GM12872 (cell line): Measurements from ENCODE around the gene FLT3.

Experiments
- TF ChIP-seq, protein P1 (sequence below): IDR thresholded peaks from 3 replicates; pipeline ENCODE4 v1.5.1; 2011; ENCODE audit warnings: low read depth, mild to moderate bottlenecking, low read length, moderate library complexity; ENCODE audit not compliant: insufficient read depth

FLT3 gene

GRCh38 chr13:28056970-28057712 is 43.2 kb downstream of the FLT3 start:
- TF ChIP-seq, protein P1, sequence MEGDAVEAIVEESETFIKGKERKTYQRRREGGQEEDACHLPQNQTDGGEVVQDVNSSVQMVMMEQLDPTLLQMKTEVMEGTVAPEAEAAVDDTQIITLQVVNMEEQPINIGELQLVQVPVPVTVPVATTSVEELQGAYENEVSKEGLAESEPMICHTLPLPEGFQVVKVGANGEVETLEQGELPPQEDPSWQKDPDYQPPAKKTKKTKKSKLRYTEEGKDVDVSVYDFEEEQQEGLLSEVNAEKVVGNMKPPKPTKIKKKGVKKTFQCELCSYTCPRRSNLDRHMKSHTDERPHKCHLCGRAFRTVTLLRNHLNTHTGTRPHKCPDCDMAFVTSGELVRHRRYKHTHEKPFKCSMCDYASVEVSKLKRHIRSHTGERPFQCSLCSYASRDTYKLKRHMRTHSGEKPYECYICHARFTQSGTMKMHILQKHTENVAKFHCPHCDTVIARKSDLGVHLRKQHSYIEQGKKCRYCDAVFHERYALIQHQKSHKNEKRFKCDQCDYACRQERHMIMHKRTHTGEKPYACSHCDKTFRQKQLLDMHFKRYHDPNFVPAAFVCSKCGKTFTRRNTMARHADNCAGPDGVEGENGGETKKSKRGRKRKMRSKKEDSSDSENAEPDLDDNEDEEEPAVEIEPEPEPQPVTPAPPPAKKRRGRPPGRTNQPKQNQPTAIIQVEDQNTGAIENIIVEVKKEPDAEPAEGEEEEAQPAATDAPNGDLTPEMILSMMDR = no peak

DNA sequence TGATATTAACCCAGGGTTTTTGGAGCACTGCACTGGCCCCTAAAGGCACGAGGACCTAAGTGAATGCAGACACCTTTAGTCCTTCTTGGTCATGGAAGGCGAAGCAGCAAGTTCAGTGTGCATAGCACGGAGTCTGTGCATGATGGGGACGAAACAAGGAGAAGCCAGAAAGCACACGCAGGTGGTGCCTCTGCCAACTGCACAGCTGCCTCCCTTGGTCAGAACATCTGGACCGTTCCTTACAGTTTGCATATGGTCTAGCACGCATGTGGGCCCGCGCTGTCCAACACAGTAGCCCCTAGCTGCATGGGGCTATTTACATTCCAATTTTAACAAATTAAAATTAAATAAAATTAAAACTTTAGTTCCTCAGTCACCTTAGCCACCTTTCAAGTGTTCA is 44.0 kb downstream of the FLT3 start:
- TF ChIP-seq, protein P1 = no peak

- TF ChIP-seq, protein P1 = no peak
Measured at GRCh38 chr13:28055357-28055756, 45.0 kb downstream of the FLT3 start.

DNA sequence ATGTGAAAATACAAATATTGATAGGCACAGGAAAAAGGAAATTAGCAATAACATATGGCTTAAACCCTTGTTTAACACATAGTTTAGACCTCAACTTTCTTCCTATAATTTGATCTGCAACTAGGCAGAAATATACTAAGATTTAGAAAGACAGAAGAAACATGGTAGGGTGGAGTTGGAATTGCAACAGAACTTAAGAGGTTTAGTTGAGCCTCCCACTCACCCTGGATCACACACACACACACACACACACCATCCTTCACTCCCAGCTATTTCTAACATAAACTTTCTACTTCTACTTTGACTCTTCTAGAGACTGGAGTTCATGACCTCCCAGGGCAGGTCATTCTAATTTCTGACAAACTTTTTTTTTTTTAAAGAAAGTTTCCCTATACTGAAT is 47.4 kb downstream of the FLT3 start:
- TF ChIP-seq, protein P1 = no peak

DNA sequence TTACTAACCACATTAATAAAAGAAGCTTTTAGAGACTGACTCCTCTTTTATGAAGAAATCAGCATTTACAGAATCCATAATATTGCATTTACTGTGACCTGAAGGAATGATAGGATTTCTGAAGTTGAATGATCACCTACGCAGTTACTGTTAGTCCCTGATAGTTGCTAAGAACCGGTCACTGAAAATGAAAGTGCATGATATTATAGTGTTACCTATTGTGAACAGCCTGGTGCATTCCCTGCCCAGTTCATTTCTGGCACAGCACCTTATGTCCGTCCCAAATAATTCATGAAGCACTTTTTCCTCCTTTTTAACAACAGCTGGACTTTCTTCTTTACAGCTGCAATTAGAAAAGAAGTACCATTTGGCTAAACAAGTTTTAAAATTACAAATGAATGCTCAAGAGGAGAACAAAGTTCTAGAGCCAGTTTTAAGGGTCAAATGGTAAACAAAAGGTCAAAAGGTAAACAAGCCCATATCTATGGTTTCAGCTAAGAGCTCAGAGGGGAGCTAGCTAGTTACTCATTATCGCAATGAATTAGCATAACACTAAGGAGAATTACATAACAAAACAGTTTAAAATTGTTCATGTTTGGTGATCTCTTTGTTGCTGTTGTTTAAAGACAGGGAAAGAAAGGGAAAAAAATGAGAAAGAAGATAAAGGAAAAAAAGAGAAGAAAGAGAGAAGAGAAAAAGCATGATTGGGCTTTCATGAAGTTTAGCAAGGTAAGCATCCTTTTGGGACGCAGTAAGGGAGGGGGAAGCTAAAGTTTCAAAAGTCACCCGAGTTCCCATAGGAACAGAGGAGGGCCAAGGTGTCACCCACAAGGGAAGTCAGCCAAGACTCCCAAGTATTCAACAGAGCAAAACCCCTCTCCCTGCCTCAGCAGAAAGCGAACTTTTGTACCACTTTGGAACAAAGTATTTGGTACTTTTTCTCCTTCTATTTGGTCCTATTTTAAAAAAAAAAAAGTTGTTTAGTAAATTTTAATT is 50.2 kb downstream of the FLT3 start:
- TF ChIP-seq, protein P1 = no peak

- TF ChIP-seq, protein P1 = no peak
Measured at GRCh38 chr13:28049215-28049614, 51.2 kb downstream of the FLT3 start.

GRCh38 chr13:28048768-28049167 is 51.6 kb downstream of the FLT3 start:
- TF ChIP-seq, protein P1 = no peak
